ENCODE data around the gene ELP5.

The ELP5 gene

DNA sequence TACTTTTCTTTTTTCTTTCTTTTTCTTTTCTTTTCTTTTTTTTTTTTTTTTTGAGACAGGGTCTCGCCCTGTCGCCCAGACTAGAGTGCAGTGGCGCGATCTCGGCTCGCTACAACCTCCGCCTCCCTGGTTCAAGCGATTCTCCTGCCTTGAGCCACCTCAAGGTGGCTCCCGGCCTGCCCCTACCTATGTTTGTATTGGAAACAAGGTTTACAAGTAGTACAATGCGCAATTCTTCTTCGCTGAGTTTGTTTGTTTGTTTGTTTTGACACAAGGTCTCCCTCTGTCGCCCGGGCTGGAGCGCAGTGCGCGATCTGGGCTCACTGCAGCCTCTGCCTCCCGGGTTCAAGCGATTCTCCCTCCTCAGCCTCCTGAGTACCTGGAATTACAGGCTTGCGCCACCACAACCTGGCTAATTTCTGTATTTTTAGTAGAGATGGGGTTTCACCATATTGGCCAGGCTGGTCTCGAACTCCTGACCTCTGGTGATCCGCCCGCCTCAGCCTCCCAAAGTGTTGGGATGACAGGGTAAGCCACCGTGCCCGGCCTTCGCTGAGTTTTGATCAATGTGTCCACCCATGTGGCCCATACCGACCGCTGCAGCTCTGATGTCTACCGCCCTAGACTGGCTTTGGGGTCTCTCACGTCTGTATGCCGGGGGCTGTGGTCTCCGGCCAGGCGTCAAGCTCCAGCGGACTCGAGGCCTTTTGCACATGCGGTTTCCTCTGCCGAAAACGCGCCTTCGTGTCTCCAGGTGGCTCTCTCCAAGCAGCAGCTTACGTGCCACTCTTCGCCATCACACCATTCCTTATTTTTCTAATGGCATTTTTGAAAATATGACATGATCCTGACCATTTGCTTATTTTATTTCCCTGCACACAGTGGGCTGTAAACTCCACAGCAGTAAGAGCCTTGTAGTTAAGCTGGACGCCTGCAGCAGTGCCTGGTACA lies 43.5 kb downstream of the ELP5 start:
- no peaks in the 10 kb centered on the region for H3K27me3 ChIP-seq (ENCODE audit: control insufficient read depth, insufficient read depth, low read length)
- H3K4me2 ChIP-seq (ENCODE audit: low read length), result peak overlapping the region; percentile 65
- TF ChIP-seq, protein P1, sequence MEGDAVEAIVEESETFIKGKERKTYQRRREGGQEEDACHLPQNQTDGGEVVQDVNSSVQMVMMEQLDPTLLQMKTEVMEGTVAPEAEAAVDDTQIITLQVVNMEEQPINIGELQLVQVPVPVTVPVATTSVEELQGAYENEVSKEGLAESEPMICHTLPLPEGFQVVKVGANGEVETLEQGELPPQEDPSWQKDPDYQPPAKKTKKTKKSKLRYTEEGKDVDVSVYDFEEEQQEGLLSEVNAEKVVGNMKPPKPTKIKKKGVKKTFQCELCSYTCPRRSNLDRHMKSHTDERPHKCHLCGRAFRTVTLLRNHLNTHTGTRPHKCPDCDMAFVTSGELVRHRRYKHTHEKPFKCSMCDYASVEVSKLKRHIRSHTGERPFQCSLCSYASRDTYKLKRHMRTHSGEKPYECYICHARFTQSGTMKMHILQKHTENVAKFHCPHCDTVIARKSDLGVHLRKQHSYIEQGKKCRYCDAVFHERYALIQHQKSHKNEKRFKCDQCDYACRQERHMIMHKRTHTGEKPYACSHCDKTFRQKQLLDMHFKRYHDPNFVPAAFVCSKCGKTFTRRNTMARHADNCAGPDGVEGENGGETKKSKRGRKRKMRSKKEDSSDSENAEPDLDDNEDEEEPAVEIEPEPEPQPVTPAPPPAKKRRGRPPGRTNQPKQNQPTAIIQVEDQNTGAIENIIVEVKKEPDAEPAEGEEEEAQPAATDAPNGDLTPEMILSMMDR (IDR thresholded peaks at IDR 0.05), result no peak
- no peaks in the 10 kb centered on the region for H3K79me2 ChIP-seq
- H3K4me1 ChIP-seq, result peaks cover 13% of the 10 kb centered on the region
- peak overlapping the region; percentile 30 for H3K4me3 ChIP-seq (ENCODE audit: low read depth, low read length)
- H3K27ac ChIP-seq, result peak overlapping the region; percentile 1
- H3K9me3 ChIP-seq (ENCODE audit: control insufficient read depth, low read length), result no peaks in the 10 kb centered on the region
- no peaks in the 10 kb centered on the region for H3K36me3 ChIP-seq (ENCODE audit: control insufficient read depth, insufficient read depth, low read length)
- H3K9ac ChIP-seq, result no peak overlapping the region
- H2AFZ ChIP-seq, result no peak overlapping the region

DNA sequence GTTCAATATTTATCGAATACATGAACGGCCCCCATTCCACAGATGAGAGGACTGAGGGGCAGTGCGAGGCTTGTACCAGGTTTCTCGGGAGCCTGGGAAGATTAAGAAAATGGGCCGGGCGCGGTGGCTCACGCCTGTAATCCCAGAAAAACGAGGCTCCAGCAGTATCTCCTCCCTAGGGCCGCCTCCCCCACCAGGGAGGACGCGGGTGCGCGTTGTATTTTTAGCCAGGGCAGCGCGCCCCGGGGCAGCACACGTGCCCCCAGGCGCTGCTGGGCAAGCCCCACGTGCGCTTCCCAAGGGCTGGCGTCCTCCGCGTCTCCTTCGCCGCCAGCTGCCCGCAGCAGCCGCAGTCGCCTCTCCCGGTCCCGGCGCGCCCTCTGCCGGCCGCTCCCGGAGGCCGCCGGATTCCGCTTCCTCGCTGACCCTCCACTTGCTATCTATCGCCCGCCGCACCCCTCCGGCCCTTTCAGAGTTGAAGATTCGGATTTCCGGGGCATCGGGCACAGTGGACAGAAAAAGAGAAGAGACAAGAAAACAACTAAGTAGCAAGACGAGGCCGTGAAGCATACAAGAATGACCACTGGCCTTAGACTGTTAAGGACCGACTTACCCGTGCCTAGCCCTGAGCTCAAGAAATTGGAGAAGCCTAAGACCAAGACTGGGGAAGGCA lies 44.3 kb downstream of the ELP5 start:
- H3K4me1 ChIP-seq, result peaks cover 13% of the 10 kb centered on the region
- no peaks in the 10 kb centered on the region for H3K36me3 ChIP-seq (ENCODE audit: control insufficient read depth, insufficient read depth, low read length)
- H3K79me2 ChIP-seq, result no peaks in the 10 kb centered on the region
- peak overlapping the region; percentile 1 for H3K27ac ChIP-seq
- peak overlapping the region; percentile 48 for H2AFZ ChIP-seq
- TF ChIP-seq, protein P1 (IDR thresholded peaks at IDR 0.05), result peak; percentile 99
- no peaks in the 10 kb centered on the region for H3K9me3 ChIP-seq (ENCODE audit: control insufficient read depth, low read length)
- no peak overlapping the region for H3K9ac ChIP-seq
- peak overlapping the region; percentile 65 for H3K4me2 ChIP-seq (ENCODE audit: low read length)
- H3K27me3 ChIP-seq (ENCODE audit: control insufficient read depth, insufficient read depth, low read length), result no peaks in the 10 kb centered on the region
- H3K4me3 ChIP-seq (ENCODE audit: low read depth, low read length), result peak overlapping the region; percentile 6

DNA sequence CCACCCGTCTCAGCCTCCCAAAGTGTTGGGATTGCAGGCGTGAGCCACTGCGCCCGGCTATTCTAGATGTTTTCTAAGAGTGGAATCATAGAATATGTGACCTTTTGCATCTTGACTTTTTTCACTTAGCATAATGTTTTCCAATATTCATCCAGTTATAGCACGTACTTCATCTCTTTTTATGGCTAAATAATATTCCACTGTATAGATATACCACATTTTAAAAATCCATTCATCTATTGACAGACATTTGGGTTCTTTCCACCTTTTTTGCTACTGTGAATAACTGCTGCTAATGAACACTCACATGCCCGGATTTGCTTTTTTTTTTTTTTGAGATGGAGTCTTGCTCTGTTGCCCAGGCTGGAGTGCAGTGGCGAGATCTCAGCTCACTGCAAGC lies 52.2 kb downstream of the ELP5 start:
- Histone ChIP-seq H3K27ac (no peak overlapping the region), H3K9me3 (ENCODE audit: control insufficient read depth, low read length) (no peaks in the 10 kb centered on the region), H3K27me3 (ENCODE audit: control insufficient read depth, insufficient read depth, low read length) (no peaks in the 10 kb centered on the region), H3K9ac (no peak overlapping the region), H3K4me3 (ENCODE audit: low read depth, low read length) (no peak overlapping the region), H3K36me3 (ENCODE audit: control insufficient read depth, insufficient read depth, low read length) (no peaks in the 10 kb centered on the region), H3K79me2 (peaks cover 5% of the 10 kb centered on the region), H3K4me2 (ENCODE audit: low read length) (no peak overlapping the region), H2AFZ (no peak overlapping the region), H3K4me1 (peaks cover 6% of the 10 kb centered on the region)
- TF ChIP-seq, protein P1 (IDR thresholded peaks at IDR 0.05), result no peak

DNA sequence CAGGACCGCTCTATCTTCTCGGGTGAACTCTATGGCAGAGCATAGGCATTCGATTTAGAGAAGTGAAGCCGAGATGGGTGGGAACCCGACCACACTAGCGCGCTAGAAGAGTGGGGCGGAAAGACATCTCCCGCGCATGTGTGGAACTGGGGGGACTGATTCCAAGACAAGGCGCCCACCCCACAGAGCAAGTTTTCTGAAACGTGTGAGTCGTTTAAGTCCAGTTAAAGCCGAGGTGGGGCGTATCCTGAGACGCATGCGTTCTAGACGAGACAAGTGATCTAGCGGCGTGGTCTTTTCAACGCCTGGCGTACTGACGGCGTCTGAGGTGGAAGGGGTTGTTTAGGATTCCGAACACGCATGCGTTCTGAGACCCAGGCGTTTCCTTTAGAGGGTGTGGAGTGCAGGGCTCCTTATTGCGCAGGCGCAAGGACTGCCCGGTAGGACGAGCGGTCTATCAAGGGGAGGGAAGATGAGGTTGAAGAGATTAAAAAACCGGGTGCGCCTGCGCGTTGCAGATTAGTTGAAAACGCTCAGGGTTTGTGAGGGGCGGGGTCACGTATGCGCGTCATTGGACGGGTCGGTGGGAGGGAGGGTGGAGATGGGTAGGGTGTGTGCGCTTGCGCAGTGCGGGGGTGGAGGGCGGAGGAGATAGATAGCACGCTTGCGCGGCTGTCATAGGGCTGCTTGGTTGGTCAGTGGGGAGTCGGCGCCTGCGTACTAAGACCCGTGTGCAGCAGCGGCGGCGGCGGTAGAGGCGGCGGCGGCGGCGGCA lies 55.1 kb downstream of the ELP5 start, which contains the start of gene EIF5A:
EIF5A (plus strand) TSS at position 718 of the 775 bp plus-strand sequence. CDS start 2,008 bp downstream, outside the sequence.
- TF ChIP-seq, protein P1 (IDR thresholded peaks at IDR 0.05), result no peak
- Histone ChIP-seq H2AFZ (peak within 1 kb of the TSS; percentile 98), H3K27me3 (ENCODE audit: control insufficient read depth, insufficient read depth, low read length) (no peaks in the 10 kb centered on the region), H3K36me3 (ENCODE audit: control insufficient read depth, insufficient read depth, low read length) (no peaks in the 10 kb centered on the region), H3K79me2 (peaks cover 17% of the 10 kb centered on the region), H3K9ac (peak within 1 kb of the TSS; percentile 97), H3K4me3 (ENCODE audit: low read depth, low read length) (peak within 1 kb of the TSS; percentile 97), H3K9me3 (ENCODE audit: control insufficient read depth, low read length) (no peaks in the 10 kb centered on the region), H3K27ac (peak within 1 kb of the TSS; percentile 96), H3K4me2 (ENCODE audit: low read length) (peak within 1 kb of the TSS; percentile 92), H3K4me1 (peaks cover 15% of the 10 kb centered on the region)
